Ammon's horn (tissue), 1 donor: ENCODE results near the gene GAA.
"Not testable (repeated sequence)": the region's sequence is repeated elsewhere in the genome, so short reads cannot be mapped to it uniquely, and the experiment has no call there.

ENCODE experiments used
- DNase-seq: peaks from one replicate; pipeline ENCODE4 v3.0.0-alpha.2; 2016; ENCODE audit warnings: low spot score

The GAA gene

DNA sequence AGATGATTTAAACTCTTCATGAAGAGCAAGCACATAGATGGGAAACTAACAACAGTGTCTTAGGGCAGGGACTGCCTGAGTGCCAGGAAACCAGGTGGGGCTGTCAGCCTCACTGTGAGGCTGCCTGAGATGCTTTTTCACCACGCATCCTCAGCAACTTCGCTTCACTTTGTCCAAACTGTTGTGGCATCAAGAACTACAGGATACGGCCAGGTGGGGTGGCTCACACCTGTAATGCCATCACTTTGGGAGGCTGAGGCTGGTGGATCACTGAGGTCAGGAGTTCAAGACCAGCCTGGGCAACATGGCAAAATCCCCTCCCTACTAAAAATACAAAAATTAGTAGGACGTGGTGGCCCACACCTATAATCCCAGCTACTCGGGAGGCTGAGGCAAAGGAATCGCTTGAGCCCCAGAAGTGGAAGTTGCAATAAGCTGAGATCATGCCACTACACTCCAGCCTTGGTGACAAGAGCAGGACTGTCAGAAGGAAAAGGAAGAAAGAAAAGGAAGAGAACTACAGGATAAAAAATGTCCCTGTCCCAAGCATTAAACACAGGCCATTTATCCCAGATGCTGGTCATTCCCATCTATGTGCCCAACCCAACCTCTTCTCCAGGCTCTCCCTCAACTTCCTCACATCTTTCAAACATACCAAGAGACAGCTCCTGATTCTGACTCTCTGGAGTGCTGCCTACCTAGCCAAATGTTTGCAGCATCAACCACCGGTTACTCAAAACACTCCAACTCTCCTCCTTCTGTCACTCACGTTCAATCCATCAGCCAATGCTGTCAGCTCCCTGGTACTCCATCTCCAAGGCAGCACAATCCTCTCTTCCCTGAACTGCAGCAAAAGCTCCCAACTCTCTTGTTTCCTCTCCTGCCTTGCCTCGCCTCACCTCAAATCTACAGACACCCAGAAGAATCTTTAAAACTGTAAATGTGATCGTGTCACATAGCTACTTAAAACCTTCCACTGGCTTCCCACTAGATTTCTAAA is 44.0 kb downstream of the GAA start:
- no peak for DNase-seq

DNA sequence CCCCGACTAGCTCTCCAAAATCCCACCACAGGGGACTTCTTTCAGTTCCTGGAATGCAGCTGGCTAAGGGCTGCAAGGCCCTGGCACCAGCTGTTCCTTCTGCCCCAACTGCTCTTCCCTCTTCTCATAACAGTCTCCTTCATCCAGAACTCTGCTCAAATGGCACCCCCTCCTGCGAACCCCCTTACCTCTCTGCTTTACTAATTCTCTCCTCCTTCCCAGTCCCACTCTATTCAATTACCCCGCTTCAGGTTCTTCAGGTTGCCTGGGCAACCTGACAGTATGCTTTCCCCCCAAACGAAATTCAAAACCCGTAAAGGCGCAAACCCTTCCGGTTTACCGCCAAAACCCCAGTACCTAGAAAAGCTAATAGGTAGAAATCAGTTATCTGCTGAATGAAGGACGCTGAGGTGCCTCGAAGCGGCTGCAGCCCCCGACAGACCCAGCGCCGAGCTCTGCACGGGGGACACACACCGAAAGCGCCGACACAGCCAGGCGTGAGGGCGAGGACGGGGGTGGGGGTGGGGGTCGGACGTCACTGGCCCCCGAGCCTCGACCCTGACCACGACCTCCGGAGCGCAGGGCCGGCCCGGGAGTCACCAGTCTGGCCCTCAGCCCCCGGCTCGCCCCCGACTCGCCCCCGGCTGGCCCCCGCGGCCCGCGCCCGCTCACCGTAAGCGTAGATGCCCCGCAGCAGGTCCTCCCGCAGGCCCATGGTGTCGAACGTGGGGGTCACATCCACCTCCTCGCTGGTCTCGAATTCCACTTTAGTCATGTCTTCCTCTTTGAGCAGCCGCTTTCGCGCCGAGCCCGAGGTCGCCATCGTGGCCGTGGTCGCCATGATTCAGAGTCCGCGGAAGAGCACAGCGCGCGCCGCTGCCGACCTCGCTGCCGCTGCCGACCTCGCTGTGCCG is 45.0 kb downstream of the GAA start:
- peak; percentile 19 for DNase-seq

DNA sequence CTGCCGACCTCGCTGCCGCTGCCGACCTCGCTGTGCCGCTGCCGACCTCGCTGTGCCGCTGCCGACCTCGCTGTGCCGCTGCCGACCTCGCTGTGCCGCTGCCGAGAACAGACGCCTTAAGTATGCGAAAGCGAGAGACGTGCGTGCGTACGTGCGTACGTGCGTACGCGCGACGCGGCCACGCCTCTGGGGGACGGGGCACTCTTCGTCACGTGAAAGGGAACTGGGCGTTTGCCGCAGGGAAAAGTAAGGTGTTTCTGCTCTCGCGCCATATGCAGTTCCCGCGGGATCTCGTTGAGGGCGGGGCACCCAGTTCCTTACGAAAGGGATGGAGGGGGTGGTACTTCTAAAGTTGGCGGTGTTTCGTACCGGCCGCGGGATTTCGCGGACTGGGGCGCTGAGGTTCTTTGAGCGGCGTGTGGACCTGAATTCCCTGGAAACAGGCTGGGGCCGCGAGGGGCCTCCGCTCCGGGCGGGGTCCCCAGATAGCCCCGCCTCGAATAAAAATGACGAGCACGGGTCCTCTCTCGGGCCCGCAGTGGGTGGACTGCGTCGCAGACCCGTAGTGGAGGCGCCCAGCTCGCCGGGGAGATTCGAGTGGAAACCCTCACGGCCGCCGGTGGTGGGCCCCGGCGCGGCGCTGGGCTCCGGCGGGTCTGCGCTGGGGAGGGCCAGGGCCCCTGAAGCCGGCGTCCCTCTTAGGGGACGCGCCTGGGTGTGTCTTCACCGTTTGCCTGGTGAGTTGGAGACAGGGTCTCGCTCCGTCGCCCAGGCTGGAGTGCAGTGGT is 45.8 kb downstream of the GAA start, which contains the start of gene EIF4A3:
EIF4A3 (minus strand) TSS at position 94 of the 788 bp plus-strand sequence. CDS start 167 bp downstream, outside the sequence.
- peak; percentile 99 for DNase-seq

DNA sequence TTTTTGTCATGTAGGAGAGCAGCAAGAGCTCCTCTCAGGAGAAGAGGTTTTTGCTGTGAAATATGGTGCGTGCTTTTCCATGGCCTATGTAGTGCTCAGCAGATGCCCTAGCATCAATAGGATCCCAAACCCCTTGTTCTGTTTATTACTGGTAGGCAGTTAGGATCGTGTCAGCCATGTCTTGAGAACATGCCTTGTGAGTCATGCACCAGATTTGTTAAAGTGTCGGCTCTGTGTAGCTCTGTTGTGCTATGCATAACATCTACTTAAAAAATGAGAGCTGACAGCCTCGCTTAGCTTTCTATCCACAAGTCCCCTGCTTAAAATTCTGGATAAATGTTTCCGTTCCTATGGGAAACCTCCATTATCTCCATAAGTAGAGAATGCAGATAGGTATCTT is 50.0 kb downstream of the GAA start:
- peak; percentile 53 for DNase-seq

DNA sequence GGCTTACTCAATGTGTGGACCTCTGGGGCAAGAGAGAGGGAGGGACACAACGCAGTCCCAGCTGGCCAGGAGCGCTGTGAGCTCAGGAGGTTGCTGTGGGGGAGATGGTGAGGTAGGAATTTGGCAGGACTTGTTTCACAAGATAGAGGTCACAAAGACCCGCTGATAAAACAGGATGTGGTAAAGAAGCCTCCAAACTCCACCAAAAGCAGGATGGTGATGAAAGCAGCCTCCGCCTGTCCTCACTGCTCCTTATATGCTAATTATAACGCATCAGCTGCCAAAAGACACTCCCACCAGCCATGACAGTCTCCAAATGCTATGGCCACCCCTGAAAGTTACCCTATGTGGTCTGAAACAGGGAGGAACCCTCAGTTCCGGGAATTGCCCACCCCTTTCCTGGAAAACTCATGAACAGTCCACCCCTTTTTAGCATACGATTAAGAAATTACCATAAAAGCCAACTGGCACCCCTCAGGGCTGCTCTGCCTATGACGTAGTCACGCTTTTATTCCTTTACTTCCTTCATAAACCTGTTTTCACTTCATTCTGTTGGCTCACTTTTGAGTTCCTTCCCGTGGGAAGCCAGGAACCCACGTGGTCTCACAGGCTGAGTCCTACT is 50.8 kb downstream of the GAA start:
- DNase-seq: no peak

DNA sequence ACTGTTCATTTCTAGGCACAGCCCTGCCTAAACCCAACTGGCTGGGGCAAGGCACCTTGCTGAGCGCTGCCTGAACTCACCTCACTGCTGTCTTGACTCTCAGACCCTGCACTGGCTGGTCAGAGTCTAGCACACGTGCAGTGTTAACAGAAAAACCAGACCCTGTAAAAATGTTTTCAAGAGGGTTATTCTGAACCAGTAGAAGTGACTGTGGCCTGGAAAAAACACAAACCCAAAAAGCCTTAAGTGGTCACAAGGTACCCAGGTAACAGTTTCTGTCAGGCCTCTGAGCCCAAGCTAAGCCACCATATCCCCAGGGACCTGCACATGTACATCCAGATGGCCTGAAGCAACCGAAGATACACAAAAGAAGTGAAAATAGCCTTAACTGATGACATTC is 51.6 kb downstream of the GAA start:
- no peak for DNase-seq

DNA sequence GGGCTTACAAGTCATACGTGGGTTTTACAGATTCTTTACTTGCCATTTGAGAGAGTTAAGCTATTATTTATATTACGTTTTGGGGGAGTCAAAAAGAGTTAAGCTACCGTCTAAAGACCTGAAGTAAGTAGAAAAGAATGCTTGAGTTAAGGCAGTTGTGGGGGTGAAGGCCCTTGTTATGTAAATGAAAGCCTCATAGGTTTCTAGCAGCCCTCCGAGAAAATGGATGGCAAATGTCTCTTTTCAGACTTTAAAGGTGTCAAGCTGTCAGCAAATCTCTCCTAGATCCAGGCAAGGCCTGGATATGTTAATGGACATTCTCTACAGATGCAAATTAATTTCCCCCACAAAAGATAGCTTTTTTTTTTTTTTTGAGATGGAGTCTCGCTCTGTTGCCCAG is 52.8 kb downstream of the GAA start:
- DNase-seq: no peak

DNA sequence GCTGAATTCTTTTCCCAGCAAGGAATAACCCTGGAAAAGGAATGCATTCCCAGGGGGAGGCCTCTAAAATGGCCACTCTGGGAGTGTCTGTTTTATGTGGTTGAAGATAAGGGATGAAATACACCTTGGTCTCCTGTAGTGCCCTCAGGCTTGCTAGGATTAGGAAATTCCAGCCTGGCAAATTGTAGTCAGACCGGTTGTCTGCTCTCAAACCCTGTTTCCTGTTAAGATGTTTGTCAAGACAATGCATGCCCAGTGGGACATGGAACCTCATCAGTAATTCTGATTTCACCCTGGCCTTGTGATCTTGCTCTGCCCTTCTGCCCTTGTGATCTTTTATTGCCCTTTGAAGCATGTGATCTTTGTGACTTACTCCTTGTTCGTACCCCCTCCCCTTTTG is 54.2 kb downstream of the GAA start:
- DNase-seq: not testable (repeated sequence)

DNA sequence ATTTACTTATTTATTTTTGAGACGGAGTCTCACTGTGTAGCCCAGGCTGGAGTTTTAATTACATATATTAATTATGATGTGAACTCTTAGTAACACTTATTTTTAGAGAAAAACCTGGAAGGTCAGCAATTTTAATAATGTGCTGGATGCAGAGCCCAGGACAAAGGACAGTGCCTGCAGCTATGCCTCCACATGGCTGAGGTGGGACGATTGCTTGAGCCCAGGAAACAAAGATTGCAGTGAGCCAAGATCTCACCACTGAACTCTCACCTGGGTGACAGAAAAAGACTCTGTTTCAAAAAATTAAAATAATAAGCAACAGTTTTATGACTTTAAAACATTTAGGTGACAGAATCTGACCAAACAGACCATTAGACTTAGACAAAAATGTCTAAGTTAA is 57.5 kb downstream of the GAA start:
- no peak for DNase-seq

DNA sequence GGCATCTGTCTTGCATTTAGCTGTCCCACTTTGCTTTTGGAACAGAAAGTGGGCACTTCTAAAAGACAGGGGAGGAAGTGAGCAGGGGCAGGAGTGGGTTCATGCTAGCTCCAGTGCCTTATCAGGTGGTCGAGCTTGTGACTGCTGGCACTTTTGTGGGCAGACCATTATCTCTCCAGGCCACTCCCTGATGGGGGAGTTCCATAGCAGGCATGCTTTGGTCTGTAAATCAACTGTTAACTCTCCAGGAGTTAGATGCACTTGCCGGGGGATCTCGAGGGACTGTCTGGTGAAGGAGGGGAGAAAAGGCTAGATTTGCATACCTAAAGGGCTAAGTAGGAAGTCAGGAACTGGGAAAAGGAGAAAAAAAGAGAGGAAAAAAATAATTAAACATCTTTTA is 59.2 kb downstream of the GAA start:
- no peak for DNase-seq

DNA sequence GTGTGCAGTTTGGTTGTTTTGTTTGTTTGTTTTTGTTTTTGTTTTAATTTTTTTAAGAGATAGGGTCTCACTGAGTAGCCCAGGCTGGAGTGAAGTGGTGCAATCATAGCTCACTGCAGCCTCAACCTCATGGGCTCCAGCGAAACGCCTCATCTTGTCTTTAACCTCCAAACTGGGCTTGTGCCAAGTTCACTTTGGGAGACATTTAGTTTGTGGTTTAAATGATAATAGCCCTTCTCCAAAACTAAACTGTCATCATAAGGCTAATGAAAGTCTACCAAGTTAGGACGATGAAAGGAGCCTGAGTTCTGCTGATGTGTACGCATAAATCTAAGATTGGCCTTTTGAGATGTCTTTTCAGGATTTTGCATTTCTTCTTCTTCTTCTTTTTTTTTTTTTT is 62.0 kb downstream of the GAA start:
- DNase-seq: no peak

DNA sequence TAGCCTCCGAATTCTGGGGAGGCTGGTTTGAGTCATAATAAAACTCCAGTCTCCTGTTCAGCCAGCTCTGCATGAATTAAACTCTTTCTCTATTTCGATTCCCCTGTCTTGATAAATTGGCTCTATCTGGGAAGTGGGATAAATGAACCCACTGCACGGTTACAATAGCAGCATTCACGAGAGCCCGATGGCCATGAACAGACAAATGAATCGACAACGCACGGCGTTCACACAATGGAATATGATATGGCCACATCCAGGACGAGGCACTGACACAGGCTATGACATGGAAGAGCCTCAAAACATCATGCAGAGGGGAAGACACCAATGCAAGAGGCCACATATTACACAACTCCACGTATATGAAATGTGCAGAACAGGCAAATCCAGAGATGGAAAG is 62.8 kb downstream of the GAA start:
- peak; percentile 34 for DNase-seq

DNA sequence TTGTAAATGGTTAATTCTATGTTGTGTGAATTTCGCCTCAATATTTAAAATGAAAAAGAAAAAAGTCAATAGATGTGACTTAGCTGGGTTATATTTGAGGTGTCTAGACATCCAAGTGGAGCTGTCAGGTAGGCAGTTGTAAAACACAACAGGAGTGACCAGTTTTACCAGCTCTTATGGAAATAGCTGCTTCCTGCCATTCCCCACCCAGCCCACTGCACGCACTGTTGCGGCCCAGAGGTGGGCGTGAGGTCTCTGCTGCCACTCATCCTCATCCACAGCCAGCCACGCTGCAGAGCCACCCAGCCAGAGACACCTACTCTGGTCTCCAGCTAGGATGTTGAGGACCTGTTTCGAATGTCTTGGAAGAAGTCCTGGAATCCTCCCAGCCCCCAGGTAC is 65.1 kb downstream of the GAA start:
- DNase-seq: no peak

DNA sequence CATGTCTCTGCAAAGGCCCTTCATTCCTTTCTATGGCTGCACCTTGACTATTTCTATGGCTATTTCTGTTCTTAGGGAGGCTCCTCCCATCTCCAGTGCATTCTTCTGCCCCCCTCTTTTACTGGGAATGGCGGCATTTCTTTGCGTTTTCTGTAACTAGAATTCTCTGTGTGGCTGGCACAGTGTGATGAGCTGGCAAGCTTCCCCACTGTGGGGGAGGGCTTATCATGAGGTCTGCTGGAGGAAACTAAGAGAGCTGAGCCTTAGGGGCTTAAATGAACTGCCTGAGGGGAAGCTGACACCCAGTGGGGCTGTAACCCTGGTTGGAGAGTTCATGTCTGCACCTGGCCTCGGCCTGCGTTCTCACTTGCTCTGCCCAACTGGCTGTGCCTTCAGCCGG is 67.0 kb downstream of the GAA start:
- no peak for DNase-seq

DNA sequence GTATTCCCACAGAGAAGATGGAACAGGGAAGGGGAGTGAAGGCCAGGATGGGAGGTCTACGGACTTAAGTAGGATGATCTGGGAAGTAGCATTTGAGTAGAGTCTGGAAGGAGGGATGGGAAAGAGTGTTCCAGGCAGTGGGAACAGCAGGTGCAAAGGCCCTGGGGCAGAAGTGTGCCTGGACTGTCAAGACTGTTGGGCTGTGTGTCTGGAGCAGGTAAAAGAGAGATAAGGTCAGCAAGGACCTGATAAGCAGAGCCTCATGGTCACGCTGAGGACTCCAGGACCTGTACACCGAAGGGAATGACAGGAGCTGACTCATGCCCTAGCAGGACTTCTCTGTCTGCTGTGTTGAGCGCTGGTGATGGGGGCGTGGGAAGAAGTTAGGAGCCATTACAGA is 67.7 kb downstream of the GAA start:
- DNase-seq: no peak
